ENCODE measurements around the gene RUNX2.

The RUNX2 gene

DNA sequence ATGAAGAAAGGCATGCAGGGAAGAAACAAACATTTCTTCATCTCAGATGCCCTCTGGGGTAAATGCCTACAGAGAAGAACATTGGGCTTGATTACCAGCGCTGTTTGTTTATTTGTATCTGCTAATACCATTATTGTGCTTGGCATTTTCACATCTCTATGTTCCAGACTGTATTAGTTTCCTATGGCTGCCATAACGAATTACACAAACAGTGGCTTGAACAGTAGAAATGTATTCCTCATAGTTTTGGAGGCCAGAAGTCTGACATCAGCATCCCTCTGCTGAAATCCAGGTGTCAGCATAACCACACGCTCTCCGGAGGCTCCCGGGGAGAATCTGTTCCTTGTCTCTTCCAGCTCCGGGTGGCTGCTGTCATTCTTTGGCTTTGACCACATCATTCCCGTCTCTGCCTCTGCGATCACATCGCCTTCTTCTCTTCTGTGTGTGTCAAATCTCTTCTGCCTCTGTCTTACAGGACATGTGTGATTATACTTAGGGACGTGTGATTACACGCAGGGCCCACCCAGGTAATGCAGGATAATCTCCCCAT is 291.2 kb downstream of the RUNX2 start:
- no peak for DNase-seq (ENCODE audit: low read depth)

DNA sequence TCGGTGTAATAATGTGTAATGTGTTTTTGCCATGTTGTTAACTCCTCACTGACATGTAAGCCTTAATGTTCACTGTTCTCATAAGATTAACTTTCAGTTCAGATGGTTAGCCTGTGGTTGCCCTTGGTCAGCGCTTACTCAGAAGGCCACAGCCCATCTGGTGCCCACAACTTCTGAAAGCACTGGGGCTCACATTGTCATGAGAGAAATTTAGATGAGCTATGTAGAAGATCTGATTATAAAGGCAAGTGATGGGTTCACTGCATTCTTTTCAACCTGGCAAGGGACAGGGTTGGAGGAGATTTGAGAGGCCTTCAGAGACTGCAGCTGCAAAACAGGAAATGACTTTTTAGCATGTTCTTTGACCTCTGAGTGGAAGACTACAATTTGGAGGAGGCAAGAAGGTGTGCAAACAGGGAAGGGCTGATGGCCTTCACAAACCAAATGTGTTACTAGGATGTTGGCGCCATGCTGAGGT is 291.9 kb downstream of the RUNX2 start:
- no peak for DNase-seq (ENCODE audit: low read depth)

DNA sequence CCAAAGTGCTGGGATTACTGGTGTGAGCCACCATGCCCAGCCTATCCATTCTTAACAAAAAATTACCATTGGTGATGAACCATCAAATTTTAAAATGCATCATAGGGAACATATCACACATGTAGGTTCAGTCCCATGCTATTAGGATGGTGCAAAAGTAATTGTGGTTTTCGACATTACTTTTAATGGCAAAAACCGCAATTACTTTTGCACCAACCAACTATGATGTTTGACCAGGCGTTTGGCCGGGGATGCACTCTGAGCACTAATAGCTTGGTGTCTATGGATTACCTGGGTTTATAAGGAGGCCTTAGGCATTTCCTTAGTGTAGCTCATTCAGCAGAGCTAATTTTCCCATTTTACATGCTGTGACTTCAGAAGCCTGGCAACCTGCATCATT is 296.1 kb downstream of the RUNX2 start:
- no peak for DNase-seq (ENCODE audit: low read depth)

DNA sequence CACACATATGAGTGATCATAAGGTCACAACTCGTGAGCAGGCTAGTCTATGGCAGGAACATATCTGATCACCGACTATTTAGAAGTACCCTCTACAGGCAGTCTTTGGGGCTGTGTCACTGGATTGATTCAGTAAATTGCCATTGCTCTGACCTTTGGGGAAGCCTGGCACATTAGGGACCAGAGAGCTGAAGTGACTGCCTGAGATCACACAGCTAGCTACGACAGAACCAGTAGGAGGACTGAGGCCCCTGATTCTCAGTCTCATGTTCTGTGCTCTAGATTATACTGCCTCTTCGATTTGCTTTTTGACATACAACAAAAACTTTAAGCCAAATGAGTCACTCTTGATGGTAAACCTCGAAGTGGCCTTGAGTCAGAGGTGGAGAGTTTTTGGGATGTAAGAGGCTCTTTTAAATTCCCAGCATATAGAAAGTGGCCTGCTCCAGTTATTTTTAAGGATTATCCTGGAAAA is 297.1 kb downstream of the RUNX2 start:
- DNase-seq (ENCODE audit: low read depth): no peak

DNA sequence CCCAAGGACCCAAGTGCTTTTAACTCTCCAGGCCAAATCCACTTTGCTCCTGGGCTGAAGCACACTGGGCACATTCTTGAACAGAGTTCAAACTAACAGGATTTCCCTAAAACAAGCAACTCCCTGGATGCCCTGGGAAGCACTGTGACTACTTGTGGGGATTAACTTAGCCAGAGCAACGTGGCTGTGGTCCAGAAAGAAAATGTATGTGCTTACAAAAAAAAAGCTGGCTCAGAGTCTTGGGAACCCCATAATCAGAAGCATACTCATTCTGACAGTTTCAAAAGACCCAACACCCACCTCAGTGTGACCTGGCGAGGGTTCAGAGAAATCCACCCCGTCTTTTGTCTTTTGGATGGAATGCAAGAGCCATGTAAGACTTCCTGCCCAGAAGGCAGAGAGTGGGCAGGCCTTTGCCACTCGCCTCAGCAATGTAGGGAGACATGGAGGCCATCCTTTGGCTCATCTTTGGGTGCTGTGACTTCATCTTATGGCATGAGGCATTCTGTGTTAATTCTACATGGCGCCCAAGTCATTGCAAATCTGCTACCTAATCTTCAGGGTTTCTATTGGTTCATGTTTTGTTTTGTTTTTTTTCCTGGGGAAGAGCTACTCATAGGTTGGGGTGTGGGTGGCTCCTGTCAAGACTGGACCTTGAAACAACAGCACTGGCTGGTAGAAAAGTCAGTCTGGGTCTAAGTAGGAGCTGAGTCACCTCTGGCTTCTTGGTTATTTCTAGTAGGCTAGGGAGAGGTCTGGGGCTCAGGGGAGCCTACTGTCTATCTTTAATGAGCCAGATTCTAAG is 298.2 kb downstream of the RUNX2 start:
- no peak for DNase-seq (ENCODE audit: low read depth)

DNA sequence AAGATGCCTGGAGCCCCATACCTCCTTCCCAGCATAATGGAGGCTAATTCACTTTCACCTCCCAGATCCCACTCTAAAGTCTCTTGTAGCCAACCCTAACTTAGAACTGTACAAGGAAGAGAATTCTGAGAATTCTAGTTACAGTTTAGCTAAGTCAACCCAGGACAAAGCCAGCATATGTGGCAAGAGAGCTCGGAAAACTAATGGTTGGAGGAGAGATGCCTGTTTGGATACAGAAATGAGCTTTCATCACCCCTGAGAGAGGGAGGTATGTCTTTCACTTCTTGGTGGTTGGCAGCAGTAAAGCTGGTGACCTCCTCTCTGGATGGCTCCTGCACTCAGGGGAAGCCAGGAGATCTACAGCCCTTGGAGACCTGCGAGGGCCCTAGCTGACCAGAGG is 302.2 kb downstream of the RUNX2 start:
- no peak for DNase-seq (ENCODE audit: low read depth)

DNA sequence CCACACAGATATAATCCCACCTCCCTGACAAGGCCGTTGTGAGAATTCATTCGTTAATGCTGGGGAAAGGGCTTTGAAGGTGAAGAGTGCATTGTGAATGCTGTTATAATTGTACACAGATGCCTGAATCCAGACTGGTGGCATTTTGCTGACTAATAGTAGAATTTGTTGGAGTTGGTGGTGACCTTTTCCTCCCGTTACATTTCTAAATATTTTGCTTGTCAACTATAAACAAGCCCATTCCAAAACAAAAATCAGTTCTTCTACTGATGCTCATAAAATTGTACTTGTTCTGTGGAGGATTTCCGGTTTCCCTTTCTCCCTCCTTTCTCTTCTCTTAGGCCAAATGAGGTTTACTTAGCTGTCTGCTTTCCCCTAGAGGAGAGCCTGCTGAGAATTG is 302.7 kb downstream of the RUNX2 start:
- DNase-seq (ENCODE audit: low read depth): no peak

DNA sequence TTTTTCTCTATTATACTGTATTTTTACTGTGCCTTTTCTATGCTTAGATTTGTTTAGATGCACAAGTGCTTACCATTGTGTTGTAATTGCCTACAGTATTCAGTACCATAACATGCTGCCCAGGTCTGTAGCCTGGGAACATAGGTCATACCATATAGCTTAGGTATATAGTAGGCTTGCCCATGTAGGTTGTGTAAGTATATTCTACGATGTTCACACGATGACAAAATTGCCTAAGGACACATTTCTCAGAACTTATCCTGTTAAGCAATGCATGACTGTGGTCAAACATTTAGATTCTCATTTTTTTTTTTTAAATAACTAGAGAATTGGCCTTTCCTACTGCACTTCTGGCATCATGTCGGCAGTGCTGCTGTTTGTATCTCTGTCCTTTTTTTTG is 303.3 kb downstream of the RUNX2 start:
- DNase-seq (ENCODE audit: low read depth): no peak

DNA sequence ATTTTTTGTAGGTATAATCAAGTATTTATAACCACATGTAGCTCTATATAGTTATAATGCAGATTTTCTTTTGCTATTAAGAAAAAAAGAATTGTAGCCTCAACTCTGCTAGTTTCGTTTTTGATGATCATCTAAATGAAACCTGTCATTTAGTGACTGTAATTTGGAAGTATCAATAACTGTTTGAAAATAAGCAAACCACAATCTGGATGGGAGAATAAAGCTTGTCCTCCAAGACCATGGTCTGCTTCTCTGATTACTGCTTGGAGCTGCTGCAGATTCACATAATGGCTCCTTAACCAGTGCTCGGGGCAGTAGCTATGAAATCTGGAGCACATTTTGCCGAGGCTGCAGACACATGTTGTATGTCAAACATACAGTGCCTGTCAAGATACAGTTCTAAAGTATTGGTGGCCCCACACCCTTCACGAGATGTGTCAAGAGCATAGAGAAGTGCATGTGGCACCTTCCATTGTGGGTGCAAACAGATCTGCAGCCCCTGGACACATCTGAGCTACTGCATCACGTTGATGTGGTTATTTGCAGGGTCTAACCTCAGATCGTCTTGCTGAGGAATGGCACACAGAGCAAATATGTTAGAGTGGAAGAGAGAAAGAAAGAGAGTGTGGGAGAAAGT is 305.3 kb downstream of the RUNX2 start:
- no peak for DNase-seq (ENCODE audit: low read depth)

DNA sequence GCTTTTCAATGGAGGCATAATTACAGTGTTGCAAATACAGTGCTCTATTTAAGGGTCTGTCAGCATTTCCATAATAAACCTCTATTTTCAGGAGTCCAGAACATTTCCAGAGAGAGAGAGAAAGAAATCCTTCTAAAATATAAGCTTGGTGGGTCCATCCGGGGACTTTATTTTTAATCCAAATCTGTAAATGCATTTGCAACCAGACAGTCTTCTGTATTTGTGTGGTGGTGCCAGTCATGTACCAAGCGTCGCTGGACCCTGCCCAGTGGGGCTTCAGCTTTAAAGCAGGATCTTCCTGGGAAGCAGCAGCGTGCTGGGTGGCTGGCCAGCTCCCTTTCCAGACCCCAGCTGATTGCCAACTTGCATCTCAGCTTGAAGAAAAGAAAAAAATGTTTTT is 306.1 kb downstream of the RUNX2 start:
- DNase-seq (ENCODE audit: low read depth): no peak

DNA sequence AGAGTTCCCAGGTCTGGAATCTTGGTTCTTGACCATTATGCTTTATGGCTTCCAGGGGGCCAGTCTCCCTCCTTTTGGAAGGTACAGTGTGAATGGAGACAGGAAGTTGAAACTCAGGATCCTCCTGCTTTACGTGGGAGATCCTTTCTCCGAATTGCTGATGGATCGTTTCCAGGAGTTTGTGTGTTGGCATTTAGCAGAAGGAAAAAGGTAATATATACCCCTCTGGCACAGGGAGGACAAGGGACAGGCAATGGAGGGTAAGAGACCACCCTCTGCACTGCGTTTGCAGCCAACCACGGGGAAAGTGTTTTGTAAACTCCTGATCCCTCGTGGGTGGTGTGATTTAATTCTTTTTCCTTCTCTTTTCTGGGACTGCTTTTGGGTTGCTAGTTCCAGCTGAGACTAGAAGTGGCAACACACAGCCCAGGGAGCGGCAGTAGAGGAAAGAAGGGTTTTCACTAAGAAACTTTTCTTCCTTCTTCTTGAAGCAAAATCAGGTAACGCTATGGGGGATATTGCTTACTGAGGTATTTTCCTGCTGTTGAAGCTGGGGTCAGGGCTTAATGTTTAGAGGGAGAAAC is 307.2 kb downstream of the RUNX2 start:
- no peak for DNase-seq (ENCODE audit: low read depth)

DNA sequence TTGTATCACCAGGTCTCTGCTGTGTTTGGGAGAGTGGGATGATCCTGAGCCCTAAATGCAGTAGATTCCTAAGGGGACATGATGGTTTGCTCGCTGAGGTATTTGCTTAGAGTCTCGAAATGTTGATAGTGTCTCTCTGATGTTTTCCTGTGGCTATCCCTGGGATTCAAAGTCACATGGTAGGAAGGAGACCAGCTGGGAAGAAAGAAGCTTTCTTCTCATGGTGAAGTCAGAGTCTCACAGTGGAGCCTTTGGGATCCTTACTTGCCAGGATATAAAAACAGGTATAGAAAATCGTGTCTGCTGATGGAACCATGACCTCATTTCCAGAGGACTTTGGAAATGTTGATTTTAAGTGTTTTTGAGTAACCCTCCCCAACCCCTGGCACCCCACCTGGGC is 308.9 kb downstream of the RUNX2 start:
- no peak for DNase-seq (ENCODE audit: low read depth)

DNA sequence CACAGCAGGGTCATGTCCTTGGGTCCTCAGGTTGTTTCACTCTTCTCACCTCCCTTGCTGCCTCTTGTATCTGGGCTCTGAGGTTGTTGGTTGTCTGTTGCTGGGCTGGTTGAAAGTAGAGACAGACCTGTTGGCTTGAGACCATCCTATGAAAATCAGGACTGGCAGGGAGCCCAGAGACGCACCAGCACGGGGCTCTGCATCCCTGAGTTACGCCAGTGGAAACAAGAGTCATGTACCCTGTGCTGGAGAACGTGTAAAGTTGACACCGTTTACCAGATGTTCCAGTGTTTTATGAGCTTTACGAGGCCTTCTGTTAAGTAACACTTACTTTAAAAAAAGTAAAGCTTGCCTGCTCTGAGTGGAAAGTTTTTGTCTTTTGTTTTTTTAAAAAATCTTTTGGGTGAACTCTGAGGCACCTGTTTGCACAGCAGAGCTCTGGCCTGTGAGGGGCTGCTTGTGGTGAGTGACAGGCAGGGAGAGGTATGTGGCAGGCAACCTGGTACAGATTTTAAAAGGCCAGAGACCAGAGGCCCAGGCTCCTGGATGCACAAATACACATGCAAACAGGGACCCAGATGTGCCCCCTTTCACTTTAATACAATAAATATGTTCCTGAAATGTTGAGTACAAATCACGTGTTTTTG is 309.6 kb downstream of the RUNX2 start:
- no peak for DNase-seq (ENCODE audit: low read depth)

DNA sequence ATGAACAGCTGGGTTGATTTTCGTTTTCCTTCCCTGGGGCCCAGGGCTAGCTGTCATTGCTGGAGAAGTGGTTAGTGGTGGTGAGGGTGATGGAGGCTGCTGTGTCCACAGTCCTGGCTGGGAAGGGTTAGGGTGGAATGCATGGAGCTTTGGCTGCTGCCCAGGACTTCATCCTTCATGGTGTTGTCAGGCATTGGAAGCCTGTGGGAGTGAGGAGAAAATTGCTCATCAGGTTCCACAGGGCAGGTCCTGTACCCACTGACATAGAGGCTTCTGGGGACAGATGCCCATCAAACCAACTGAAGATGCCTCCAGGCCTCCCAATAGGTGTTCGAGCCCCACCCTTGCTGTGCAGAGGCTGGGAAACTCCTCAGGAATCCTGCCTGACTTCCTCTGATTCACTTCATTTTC is 312.0 kb downstream of the RUNX2 start:
- DNase-seq (ENCODE audit: low read depth): no peak

DNA sequence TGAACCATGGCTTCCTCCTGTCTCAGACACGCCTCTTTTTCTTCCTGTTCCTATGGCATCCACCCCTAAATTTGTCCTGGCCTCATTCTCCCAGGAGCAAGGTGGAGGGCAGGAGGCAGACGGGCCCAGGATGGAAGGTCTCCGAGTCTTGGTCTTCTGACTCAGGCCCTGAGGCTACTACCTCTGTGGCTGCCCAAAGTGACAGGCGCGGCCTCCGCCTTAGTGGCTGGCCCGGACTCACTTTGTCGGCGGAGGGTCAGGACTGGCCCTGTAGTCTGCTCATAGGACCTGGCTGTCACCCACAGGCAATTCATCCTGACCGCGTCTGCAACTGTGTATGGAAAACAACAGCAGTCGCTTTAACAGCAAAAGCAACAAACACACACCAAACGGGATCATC is 312.7 kb downstream of the RUNX2 start:
- no peak for DNase-seq (ENCODE audit: low read depth)

DNA sequence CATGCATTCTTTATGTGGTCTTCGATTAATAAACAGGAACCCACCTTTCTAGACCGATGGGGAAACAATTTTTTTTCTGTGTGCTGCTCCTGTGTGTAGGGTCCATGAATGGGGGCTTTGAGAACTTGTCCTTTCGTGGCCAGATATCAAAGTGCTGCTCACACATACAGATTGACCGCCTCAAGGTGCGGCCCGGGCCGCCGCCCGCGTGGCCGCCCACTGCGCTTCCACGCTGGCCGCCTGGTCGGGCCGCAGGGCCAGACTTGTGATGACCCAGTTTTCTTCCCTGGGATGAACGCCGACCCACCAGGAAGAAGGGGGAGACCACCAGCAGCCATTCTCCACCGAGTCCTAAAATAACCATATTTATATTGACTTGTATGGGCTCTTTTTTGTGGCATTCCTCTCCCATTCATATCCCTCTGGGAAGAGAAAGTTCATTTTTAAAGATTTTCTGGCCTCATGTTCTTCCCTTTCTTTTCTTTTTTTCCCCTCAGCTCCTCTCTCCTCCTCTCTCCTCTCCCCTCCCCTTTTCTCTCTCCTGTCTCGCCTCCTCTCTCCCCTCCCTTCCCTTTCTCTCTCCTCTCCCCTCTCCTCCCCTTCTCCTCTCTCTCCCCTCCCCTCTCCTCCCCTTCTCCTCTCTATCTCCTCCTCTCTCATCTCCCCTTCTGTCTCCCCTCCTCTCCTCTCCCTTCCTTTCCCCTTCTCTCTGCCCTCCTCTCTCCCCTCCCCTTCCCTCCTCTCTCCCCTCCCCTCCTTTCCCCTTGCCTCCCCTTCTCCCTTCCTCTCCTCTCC is 314.4 kb downstream of the RUNX2 start:
- DNase-seq (ENCODE audit: low read depth): no peak

DNA sequence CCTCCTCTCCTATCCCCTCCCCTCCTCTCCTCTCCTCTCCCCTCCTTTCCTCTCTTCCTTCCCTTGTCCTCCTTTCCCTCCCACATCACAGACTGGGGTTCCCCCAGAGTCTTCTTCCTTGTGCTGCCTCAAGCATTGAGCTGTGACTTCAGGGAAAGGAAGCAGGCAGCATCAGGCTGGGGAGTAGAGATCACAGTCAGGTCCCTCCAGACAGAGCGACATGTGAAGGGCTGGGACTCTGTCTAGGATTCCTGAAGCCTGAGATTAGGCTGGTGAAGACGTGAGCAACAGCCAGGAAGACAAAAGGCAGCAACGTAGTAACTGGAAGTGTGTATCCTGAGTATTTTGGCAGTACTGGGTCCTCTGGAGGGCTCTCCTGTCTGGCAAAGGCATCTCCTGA is 315.0 kb downstream of the RUNX2 start:
- DNase-seq (ENCODE audit: low read depth): no peak

DNA sequence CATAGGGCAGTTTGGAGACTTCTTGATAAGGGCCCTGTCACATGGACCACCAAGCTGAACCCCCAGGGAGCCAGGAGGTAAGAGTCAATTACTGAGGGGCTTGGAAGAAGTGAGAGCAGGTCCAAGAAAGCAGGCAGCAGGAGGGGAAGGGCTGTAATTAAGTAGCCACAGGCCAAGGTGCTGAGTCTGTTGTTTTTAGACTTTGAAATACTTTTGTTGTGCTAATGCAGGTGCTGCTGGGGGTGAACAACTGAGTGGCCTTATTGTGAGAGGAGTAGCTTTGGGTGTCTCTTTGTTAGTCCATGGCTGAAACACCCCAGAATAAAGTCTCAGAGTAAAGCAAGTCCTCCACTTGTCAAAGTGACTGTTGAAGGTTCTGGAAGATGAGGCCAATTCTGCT is 316.6 kb downstream of the RUNX2 start:
- no peak for DNase-seq (ENCODE audit: low read depth)

DNA sequence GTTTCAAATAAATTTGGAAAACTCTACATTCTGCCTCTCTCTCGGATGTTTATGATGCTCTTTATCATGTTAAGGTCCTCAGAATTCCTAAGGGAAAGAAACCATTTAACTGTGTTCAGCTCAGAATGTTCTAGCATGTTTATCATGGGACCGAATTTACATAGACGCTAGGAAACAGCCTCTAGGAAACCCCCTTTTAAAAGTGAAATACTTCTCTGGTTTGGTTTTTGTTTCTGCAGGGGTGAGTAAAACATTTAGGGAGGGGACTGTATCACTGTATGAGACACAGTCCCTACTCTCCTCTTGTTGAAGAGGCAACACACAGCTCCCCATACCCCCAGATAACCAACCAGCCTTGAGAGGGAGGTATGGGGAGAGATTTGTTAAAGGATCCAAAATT is 317.2 kb downstream of the RUNX2 start:
- no peak for DNase-seq (ENCODE audit: low read depth)

DNA sequence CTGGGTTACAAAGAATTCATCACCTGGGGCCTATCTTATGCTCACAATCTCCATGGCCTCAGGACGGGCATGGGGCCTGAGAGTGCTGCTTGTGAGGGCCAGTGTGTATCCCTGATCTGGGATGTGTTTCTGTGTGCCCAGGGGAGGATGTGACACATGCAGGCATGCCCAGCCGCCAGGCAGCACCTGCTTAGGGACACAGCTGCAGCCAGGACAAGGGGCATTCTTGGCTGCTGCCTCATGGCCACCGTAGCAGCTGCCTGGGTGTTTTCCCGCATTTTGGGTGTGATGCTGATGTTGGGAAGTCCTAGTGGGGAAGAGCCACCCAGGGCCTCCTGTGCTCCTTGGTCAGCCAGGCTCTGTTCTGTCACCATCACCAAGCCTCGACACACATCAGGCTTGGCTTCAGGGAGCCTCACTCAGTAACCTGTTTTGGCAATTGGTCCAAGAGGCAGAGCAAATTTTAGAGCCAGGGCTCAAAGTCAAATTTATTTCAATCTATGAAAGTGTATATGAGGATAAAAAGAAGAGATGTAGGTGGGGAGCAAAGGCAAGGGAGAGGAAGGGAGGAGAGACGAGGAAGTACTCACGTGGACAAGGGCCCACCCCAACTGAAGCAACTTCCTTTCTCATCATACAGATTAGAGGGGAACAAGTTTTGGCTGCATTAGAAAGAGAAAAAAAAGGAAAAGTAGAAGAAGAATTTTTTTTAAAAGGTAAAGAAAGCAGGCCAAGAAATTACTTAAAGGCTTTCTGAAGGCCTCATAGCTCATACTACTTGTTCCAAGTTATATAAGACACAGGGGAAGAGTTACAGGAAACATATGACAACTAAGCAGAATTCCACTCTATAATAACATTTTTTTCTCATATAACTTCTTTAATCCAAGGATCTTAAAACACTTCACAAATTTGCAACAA is 319.5 kb downstream of the RUNX2 start:
- no peak for DNase-seq (ENCODE audit: low read depth)

DNA sequence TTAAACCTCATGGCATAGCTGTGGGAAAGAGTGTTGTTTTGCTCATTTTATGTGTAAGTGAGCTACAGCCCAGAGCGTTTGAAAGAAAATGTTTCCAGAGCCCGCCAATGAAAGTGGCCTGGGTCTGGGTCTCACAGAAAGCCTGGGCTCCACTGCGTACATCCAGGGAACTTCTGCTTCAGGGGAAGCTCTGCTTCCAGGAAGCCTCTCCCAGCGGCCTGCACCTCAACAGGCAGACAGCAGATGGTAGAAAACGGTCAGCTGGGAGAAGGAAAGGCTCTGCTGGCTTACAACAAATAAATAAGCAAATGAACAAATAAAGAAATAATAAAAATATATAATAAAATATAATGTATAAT is 320.1 kb downstream of the RUNX2 start:
- DNase-seq (ENCODE audit: low read depth): no peak

Measured in stimulated activated CD8-positive, alpha-beta memory T cell treated with anti-CD3 and anti-CD28 coated beads, Interleukin-12 subunit alpha, Interleukin-12 subunit beta, amount 100 ng/mL, for 4 hours (primary cell).